ENCODE data around the gene ARHGEF16.

Gene ARHGEF16

DNA sequence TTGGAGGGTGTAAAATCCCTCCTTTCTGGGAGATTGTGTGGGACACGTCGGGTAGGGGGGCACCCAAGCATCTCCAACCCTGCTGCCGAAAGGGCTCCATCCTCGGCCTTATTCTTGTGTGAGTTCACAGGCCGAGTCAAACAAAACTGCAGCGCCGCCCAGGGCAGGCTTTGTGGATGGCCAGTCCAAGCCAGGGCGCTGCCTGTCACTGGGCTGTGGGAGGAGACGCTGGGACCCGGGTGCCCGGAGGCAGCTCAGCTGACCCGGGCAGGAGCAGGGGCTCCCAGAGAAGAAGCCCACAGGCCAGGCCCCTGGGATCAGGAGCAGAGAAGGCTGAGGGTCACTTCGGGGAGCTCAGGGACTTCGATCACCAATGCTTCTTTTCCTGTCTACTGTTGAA lies 31.8 kb upstream of the ARHGEF16 start:
- DNase-seq (ENCODE audit: low read depth in 2 of 2), result no peak

DNA sequence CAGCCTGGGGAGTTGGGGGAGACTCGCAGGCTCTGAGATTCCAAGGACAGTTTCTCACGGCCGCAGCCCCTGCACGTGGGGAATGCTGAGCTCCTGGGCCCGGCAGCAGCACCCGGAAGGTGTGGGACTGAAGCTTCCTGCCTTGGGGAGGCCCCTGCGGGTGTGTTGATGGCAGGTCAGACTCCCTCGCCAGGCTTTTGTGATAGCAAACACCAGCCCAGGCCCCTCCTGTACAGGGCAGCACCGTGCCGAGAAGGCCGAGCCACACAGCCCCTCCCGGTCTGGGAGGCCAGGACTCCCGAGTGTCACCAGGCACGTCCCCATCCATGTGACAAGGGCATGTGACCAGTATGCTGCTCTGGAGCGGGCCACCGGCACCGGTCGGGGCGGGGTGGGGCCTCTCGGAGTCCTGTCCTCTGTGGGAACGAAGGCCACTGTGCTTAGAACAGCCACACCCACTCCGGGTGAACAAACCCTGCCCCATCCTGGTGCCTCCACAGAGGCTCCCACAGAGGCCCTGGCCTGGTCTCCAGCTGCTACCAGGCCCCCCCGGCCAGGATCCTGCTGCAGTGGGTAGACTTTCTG lies 31.1 kb upstream of the ARHGEF16 start:
- no peak for DNase-seq (ENCODE audit: low read depth in 2 of 2)

GRCh38 chr1:3423896-3424611 lies 30.4 kb upstream of the ARHGEF16 start:
- DNase-seq (ENCODE audit: low read depth in 2 of 2), result no peak

GRCh38 chr1:3425486-3426215 lies 28.8 kb upstream of the ARHGEF16 start:
- DNase-seq (ENCODE audit: low read depth in 2 of 2), result no peak

- DNase-seq (ENCODE audit: low read depth in 2 of 2), result no peak
These were observed 27.4 kb upstream of the ARHGEF16 start for GRCh38 chr1:3426956-3427535.

GRCh38 chr1:3427711-3428704 lies 26.5 kb upstream of the ARHGEF16 start:
- no peak for DNase-seq (ENCODE audit: low read depth in 2 of 2)

DNA sequence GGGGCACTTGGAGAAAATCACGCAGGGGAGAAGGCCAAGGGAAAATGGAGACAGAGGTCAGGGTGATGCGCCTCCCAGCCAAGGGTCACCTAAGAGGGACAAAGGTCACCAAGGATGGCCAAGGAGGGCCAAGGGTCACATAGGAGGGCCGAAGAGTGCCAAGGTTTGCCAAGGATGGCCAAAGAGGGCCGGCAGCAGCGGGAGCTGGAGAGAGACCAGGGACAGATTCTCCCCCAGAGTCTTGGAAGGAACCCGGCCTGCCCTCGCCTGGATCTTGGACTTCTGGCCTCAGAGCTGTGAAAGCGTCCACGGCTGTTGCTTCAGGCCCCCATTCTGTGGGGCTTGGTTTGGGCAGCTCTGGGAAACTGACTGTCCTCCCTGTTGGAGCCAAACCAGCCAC lies 25.6 kb upstream of the ARHGEF16 start:
- DNase-seq (ENCODE audit: low read depth in 2 of 2), result no peak

- no peak for DNase-seq (ENCODE audit: low read depth in 2 of 2)
These were observed 25.1 kb upstream of the ARHGEF16 start for GRCh38 chr1:3429320-3429719.

DNA sequence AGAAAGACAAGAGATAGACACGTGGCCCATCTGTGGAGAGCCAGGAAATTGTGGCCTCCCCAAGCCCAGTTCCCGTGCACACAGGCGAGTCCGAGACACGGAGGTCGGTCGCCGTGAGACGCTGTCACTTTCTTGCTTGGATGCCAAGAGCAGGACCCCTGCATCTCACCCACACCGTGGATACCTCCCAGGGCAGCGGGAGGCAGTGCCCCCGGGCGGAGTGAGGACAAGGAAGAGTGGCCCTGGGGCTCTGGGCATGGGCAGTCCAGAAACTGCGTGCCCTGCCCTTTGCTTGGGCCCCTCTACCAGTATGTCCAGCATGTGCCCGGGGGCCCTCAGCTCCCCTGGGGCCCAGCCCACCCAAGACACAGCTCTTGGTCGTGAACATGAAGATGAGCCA lies 24.7 kb upstream of the ARHGEF16 start:
- no peak for DNase-seq (ENCODE audit: low read depth in 2 of 2)

GRCh38 chr1:3430406-3430805 lies 24.1 kb upstream of the ARHGEF16 start:
- DNase-seq (ENCODE audit: low read depth in 2 of 2), result no peak

- DNase-seq (ENCODE audit: low read depth in 2 of 2), result no peak
These were observed 23.6 kb upstream of the ARHGEF16 start for GRCh38 chr1:3430820-3431219.

- no peak for DNase-seq (ENCODE audit: low read depth in 2 of 2)
These were observed 23.2 kb upstream of the ARHGEF16 start for GRCh38 chr1:3431266-3431665.

DNA sequence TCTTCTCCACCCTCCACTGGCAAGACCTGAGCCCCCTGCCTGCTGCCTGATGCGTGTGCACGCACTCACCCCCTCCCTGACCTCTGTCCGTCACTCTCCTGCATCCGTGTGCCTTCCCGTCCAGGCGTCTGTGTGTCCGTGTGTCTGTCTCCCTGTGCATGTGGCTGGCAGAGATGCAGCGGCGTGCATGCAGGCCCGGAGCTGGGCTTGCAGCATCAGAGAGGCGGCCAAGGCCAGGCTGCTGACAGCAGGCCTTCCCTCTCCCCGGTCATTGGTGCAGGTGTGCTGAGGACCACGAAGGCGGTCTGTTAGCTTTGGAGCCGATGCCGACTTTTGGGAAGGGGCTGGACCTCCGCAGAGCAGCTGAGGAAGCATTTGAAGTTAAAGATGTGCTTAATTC lies 22.8 kb upstream of the ARHGEF16 start:
- no peak for DNase-seq (ENCODE audit: low read depth in 2 of 2)

- DNase-seq (ENCODE audit: low read depth in 2 of 2), result no peak
These were observed 22.2 kb upstream of the ARHGEF16 start for GRCh38 chr1:3432306-3432705.

GRCh38 chr1:3433076-3433475 lies 21.4 kb upstream of the ARHGEF16 start:
- DNase-seq (ENCODE audit: low read depth in 2 of 2), result no peak

- no peak for DNase-seq (ENCODE audit: low read depth in 2 of 2)
These were observed 20.7 kb upstream of the ARHGEF16 start for GRCh38 chr1:3433596-3434320.

DNA sequence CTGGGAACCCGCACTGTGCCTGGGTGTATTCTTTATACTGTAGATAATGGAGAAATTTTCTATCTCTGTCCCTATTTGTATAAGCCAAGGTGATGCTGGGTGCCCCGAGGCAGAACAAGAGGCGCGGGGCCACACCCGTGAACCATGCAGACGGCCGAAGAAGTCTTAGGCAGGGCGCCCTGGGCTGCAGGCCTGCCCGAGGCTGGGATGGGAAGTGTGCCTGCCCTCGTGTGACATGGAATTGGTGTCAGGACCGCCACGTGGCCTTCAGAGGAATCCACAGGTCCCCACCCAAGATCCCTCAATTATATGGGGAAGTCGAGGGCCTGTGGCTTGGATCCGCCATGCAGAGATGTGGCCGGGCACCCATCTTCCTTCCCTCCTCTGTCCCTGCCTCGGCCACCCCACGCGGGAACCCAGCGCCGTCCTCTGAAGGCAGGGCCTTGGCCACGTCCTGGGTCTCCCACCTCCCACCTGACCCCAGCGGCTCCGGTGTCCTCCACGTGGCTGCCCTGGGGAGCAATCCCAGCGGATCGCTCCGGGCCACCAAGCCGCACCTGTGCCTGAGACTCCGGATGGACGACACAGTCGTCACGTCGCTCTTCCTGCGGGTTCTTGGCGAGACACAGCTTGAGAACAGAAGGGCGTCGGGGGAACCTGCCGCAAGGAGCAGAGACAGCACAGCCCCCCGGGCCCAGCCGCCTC lies 19.9 kb upstream of the ARHGEF16 start:
- no peak for DNase-seq (ENCODE audit: low read depth in 2 of 2)

- DNase-seq (ENCODE audit: low read depth in 2 of 2), result no peak
These were observed 18.8 kb upstream of the ARHGEF16 start for GRCh38 chr1:3435666-3436065.

GRCh38 chr1:3436451-3436850 lies 18.0 kb upstream of the ARHGEF16 start:
- DNase-seq (ENCODE audit: low read depth in 2 of 2), result no peak

DNA sequence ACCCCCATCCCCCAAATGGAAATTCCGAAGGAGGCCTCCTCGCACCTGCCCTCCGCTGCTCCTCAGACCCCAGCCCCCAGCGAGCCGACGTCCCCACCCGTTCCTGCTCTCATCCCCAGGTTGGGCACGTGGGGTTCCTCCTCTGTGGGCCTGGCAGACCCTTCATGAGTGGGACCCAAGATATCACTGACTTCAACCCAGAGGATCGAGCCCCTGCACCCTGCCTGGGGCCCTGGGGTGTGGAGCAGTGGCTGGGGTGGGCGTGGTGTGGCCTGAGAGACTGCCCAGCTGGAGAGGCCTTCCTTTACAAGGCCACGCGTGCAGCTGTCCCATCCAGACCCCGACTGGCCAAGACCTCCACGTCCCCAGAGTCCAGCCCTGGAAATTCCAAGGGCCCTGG lies 17.6 kb upstream of the ARHGEF16 start:
- DNase-seq (ENCODE audit: low read depth in 2 of 2), result no peak

Data from stimulated activated CD4-positive, alpha-beta T cell treated with anti-CD3 and anti-CD28 coated beads, Interleukin-1b, Interleukin-23, amount 100 ng/mL, for 1 hour (primary cell).